Measurements from ENCODE around the gene DYSF. TPM values are rescaled to one million over a fixed set of nuclear protein-coding genes. Genes with fewer than 3 reads are reported as not detected.

DYSF gene
- polyA plus RNA-seq, 1 donor (not counting 4 experiments of a cell fraction or from before 2014, with no cell fraction given) = 8.2 TPM

DNA sequence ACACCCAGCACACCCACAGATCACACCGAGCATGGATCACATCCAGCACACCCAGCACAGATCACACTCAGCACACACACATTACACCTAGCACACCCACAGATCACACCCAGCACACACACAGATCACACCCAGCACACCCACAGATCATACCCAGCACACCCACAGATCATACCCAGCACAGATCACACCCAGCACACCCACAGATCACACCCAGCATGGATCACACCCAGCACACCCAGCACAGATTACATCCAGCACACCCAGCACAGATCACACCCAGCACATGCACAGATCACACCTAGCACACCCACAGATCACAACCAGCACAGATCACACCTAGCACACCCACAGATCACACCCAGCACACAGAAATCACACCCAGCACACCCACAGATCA is 118.6 kb downstream of the DYSF start:
- Histone ChIP-seq H3K9me3 (ENCODE audit: control insufficient read depth, low read depth, low read length) (no peaks in the 10 kb centered on the region), H3K9me1 (ENCODE audit: control insufficient read depth, extremely low read depth, insufficient read depth, low read length) (no peaks in the 10 kb centered on the region), H3K9ac (ENCODE audit: control insufficient read depth, extremely low read depth, insufficient read depth, low read length) (no peak overlapping the region), H3K4me1 (ENCODE audit: control insufficient read depth, extremely low read depth, insufficient read depth, low read length) (no peaks in the 10 kb centered on the region), H2AFZ (ENCODE audit: control insufficient read depth, low read length) (no peak overlapping the region), H3K27me3 (ENCODE audit: control insufficient read depth, extremely low read depth, insufficient read depth, low read length) (no peaks in the 10 kb centered on the region), H3K27ac (ENCODE audit: control insufficient read depth, insufficient read depth, low read length) (no peak overlapping the region), H3K79me2 (ENCODE audit: control insufficient read depth, insufficient read depth, low read length) (no peaks in the 10 kb centered on the region), H3K36me3 (ENCODE audit: control insufficient read depth in 2 of 2, extremely low read depth in 1 of 2, insufficient read depth in 2 of 2, low read length in 2 of 2) (peaks cover 0 to 2% of the 10 kb centered on the region in 2 experiments), H3K4me3 (ENCODE audit: control insufficient read depth in 2 of 3, extremely low read depth in 1 of 3, insufficient read depth in 2 of 3, low read depth in 1 of 3, low read length in 3 of 3) (no peak overlapping the region), H4K20me1 (ENCODE audit: control insufficient read depth, extremely low read depth, insufficient read depth, low read length) (no peaks in the 10 kb centered on the region), H3K4me2 (ENCODE audit: control insufficient read depth, extremely low read depth, insufficient read depth, low read depth, low read length) (no peak overlapping the region)
- TF ChIP-seq, protein P1, sequence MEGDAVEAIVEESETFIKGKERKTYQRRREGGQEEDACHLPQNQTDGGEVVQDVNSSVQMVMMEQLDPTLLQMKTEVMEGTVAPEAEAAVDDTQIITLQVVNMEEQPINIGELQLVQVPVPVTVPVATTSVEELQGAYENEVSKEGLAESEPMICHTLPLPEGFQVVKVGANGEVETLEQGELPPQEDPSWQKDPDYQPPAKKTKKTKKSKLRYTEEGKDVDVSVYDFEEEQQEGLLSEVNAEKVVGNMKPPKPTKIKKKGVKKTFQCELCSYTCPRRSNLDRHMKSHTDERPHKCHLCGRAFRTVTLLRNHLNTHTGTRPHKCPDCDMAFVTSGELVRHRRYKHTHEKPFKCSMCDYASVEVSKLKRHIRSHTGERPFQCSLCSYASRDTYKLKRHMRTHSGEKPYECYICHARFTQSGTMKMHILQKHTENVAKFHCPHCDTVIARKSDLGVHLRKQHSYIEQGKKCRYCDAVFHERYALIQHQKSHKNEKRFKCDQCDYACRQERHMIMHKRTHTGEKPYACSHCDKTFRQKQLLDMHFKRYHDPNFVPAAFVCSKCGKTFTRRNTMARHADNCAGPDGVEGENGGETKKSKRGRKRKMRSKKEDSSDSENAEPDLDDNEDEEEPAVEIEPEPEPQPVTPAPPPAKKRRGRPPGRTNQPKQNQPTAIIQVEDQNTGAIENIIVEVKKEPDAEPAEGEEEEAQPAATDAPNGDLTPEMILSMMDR (optimal IDR thresholded peaks at IDR 0.05 in 1 of 3, IDR thresholded peaks at IDR 0.05 in 1 of 3, conservative IDR thresholded peaks at IDR 0.05 in 1 of 3; ENCODE audit: extremely low read depth in 1 of 3, insufficient read depth in 2 of 3, low read length in 3 of 3) = no peak
- no peak for TF ChIP-seq EZH2 (IDR thresholded peaks at IDR 0.05; ENCODE audit: low read length)
- dilution Hi-C loops (cut with MboI; ENCODE audit: extremely low pct_ligation_motif_present, low sequenced_read_pairs) = no loop called here
- DNase-seq (ENCODE audit: low read depth, low spot score) = no peak
- no peak for FAIRE-seq

DNA sequence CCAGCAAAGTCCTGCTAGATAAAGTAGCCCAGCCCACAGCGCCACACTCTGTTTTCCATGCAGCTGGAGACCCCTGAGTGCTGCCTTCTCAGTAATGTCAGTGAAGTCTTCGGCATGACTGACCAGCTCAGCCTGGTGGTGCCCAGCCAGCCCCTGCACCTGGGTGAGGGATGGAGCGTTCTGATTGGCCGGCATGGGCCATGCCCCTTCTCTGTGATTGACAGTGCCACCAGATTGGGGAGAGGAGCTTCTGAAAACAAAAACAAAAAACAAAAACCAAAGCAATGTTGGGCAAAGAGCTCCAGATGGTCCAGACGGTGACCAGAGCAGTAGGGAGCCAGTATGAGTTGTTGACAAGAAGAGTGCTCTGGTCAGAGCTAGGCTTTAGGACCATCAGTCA is 122.6 kb downstream of the DYSF start:
- Histone ChIP-seq H3K4me2 (ENCODE audit: control insufficient read depth, extremely low read depth, insufficient read depth, low read depth, low read length) (no peak overlapping the region), H3K9me1 (ENCODE audit: control insufficient read depth, extremely low read depth, insufficient read depth, low read length) (no peaks in the 10 kb centered on the region), H3K27ac (ENCODE audit: control insufficient read depth, insufficient read depth, low read length) (no peak overlapping the region), H3K4me3 (ENCODE audit: control insufficient read depth in 2 of 3, extremely low read depth in 1 of 3, insufficient read depth in 2 of 3, low read depth in 1 of 3, low read length in 3 of 3) (no peak overlapping the region), H3K79me2 (ENCODE audit: control insufficient read depth, insufficient read depth, low read length) (no peaks in the 10 kb centered on the region), H3K27me3 (ENCODE audit: control insufficient read depth, extremely low read depth, insufficient read depth, low read length) (no peaks in the 10 kb centered on the region), H4K20me1 (ENCODE audit: control insufficient read depth, extremely low read depth, insufficient read depth, low read length) (no peaks in the 10 kb centered on the region), H3K9me3 (ENCODE audit: control insufficient read depth, low read depth, low read length) (no peaks in the 10 kb centered on the region), H3K9ac (ENCODE audit: control insufficient read depth, extremely low read depth, insufficient read depth, low read length) (no peak overlapping the region), H3K4me1 (ENCODE audit: control insufficient read depth, extremely low read depth, insufficient read depth, low read length) (no peaks in the 10 kb centered on the region), H3K36me3 (ENCODE audit: control insufficient read depth in 2 of 2, extremely low read depth in 1 of 2, insufficient read depth in 2 of 2, low read length in 2 of 2) (peaks cover 0 to 4% of the 10 kb centered on the region in 2 experiments), H2AFZ (ENCODE audit: control insufficient read depth, low read length) (no peak overlapping the region)
- DNase-seq (ENCODE audit: low read depth, low spot score) (no peak), FAIRE-seq (no peak)
- dilution Hi-C loops (cut with MboI; ENCODE audit: extremely low pct_ligation_motif_present, low sequenced_read_pairs) = no loop called here
- TF ChIP-seq, protein P1 (optimal IDR thresholded peaks at IDR 0.05 in 1 of 3, IDR thresholded peaks at IDR 0.05 in 1 of 3, conservative IDR thresholded peaks at IDR 0.05 in 1 of 3; ENCODE audit: extremely low read depth in 1 of 3, insufficient read depth in 2 of 3, low read length in 3 of 3) = no peak
- no peak for TF ChIP-seq EZH2 (IDR thresholded peaks at IDR 0.05; ENCODE audit: low read length)

All from keratinocyte (primary cell).